Measurements from ENCODE around the gene TMEM131. TPM values are rescaled to one million over a fixed set of nuclear protein-coding genes. Genes with fewer than 3 reads are reported as not detected.

The TMEM131 gene
- total and polyA plus RNA-seq, 10 of the 15 experiments (the other 5 are each of a cell fraction or from before 2014, with no cell fraction given), result 6.0 to 48.2 (median 23.2) TPM

DNA sequence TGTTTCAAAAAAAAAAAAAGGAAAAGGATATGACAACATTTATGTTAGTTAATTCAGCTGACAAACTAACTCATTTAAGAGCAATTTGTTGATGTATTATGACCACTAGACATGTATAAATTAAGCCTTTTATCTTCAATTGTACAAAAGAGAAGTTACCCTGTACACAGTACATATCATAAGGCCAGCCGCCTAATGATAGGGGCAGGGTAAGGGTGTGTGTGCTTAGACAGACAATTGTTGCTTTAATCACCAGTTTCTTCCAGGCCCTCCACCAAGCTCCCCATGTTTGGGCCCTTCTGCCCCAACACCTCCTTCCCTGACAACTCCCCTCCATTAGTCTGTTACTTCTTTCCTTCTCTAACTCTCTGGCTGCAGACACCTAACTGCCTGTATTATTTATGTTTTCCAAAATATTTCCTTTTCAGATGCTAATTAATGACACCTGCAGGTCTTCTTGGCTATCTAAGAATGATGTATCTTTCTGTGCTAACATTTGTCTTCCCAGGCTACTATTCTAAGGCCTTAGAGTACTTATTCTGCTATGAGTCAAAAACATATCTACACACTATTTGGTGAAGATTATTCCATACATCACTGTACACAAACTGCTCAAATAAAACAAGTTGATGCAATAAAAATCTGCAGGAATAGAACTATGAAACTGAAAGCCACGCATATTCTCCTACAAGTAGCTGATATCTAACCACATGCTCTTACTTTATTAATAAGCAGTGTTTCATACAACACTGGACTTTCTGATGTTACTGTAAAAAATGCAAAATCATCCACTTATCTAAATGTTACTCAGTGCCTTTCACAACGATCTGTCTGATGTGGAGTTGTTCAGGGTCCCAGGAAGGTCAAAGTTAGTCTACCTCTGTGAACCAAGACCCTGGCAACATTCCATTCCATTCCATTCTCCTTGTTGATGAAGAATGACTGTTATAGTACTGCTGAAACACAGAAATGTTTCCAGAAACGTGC is 26.4 kb downstream of the TMEM131 start:
- ChIA-PET POLR2A (interaction anchor here (0.5 kb wide), 1 partner anchor 18 kb away, joined by 3 read pairs; no protein-coding TSS in a partner anchor), CTCF (no interaction called here), RAD21 (ENCODE audit: unreplicated experiment) (no interaction called here), SMC1A (ENCODE audit: uncharacterized antibody, unreplicated experiment) (interaction anchor here (0.6 to 1.0 kb wide), 4 partner anchors 9 to 204 kb away, joined by 3 to 4 read pairs (median 3); no protein-coding TSS in a partner anchor)
- H3K27ac ChIP-seq (ENCODE audit: control insufficient read depth, insufficient read depth), result no peak overlapping the region
- H2AFZ ChIP-seq (ENCODE audit: control insufficient read depth, low read depth, low read length), result no peak overlapping the region
- peak; percentile 13; the same call in 2 of the 3 replicates for ATAC-seq
- no TSS peak for BruUV-seq (replicated peaks)
- H3K4me1 ChIP-seq (ENCODE audit: control insufficient read depth, insufficient read depth, low read length), result peaks cover 30% of the 10 kb centered on the region
- peaks cover 77% of the 10 kb centered on the region for H3K79me2 ChIP-seq (ENCODE audit: control insufficient read depth, insufficient read depth, low read length)
- no peak for DNase-seq (ENCODE audit: low read depth, low spot score)
- 0 out of 2 replicates have a peak overlapping the region, but pooled peaks have one; percentile 7 for H3K4me2 ChIP-seq (ENCODE audit: control insufficient read depth, insufficient read depth)
- intact Hi-C loops (cut with micrococcal nuclease; ENCODE audit: unreplicated experiment) (loop anchor here (10.0 kb wide), 1 partner anchor 115 kb away; the partner anchor contains the start of gene VWA3B), in situ Hi-C loops (cut with MboI) (no loop called here)
- TF ChIP-seq JUNB (IDR thresholded peaks at IDR 0.05), result peak; percentile 35; the same call in 1 of the 2 replicates
- no peak for TF ChIP-seq MTA2 (IDR thresholded peaks at IDR 0.05; ENCODE audit: low read depth)
- TF ChIP-seq RUNX3 (IDR thresholded peaks at IDR 0.05; ENCODE audit: low read length), result peak; percentile 76
- TF ChIP-seq NFIC (IDR thresholded peaks at IDR 0.05; ENCODE audit: low read depth, low read length), result 0 out of 2 replicates have a peak, but pooled peaks have one; percentile 18
- no peak for TF ChIP-seq EZH2 (IDR thresholded peaks at IDR 0.05; ENCODE audit: borderline replicate concordance, control insufficient read depth, low read depth, low read length)
- no peaks in the 10 kb centered on the region; a peak in 1 of 4 replicates for H3K36me3 ChIP-seq (ENCODE audit: control insufficient read depth in 2 of 2, insufficient read depth in 2 of 2, low read length in 1 of 2)
- H3K9me3 ChIP-seq (replicated peaks; ENCODE audit: control insufficient read depth, insufficient read depth, low read length), result peaks cover 6% of the 10 kb centered on the region; the same call in 1 of the 3 replicates
- no peaks in the 10 kb centered on the region for H3K27me3 ChIP-seq (replicated peaks in 1 of 2; ENCODE audit: control insufficient read depth in 2 of 2, insufficient read depth in 2 of 2, low read length in 1 of 2)
- no peak overlapping the region for H3K4me3 ChIP-seq
- WGBS (ENCODE audit: insufficient coverage, insufficient replicate concordance, low lambda C conversion rate, missing lambda C conversion rate), result 32% methylated on average over 4 of the region's 4 CpGs
- no peak for FAIRE-seq
- H3K9ac ChIP-seq (ENCODE audit: control insufficient read depth, insufficient read depth, low read length), result no peak overlapping the region
- peaks cover 6% of the 10 kb centered on the region; the same call in 1 of the 2 replicates for H4K20me1 ChIP-seq (ENCODE audit: control insufficient read depth, insufficient read depth)

All from GM12878 (cell line).